HEK293T (cell line): ENCODE results near the gene SUSD6.

Experiments used
- L3MBTL2 ChIP-seq: fragments of 450-650 bp; conservative IDR thresholded peaks from 2 replicates; pipeline ENCODE4 v1.6.1; 2016; ENCODE audit warnings: mild to moderate bottlenecking
- TARDBP ChIP-seq: fragments of 450-650 bp; IDR thresholded peaks from 2 replicates; pipeline ENCODE4 v1.6.1; 2016

DNA sequence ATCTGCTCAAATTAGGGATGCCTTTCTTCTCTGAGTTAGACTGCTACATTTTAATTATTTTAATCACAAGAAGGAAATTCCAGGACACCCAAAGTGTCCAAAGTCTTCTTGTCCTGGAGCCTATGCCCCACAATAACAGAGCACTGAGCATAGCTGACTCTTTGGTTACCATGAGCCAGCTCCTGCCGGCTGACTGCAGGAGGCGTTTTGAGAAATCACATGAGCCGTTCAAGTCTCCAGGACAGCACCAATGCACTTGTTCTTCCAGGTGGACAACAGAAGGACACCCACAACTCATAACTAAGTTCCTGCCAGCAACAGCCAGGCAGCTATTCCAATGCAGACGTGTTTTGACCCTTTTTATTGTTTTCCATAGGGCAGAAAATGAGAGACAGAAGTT is 109.5 kb downstream of the SUSD6 start:
- TF ChIP-seq L3MBTL2 (no peak), TARDBP (no peak)
